HG03280 (cell line): Measurements from ENCODE around the gene LIN37.

Experiments used
- ATAC-seq: cut with Tn5 transposase; IDR thresholded peaks from one replicate; pipeline ENCODE4 v1.9.1; 2021; ENCODE audit warnings: mild to moderate bottlenecking, moderate library complexity; ENCODE audit not compliant: unreplicated experiment

LIN37 gene

DNA sequence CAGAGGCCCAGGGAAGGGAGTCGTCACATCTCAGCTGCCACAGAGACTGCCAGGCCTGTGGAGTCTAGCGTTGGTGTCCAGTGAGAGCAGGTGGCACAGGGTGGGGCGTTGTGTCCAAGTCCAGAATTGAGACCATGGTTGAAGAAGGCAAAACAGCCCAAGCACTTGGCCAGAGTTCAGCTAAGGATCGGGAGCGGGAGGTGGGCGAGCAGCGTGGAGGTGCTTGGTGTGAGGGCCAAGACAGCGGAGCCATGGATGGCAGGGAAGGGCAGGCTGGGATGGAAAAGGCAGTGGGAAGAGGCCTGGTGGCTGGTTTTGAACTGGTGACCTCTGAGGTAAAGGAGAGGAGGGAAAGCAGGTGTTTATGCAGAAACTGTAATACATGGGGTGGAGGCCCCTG lies 14.1 kb upstream of the LIN37 start:
- no peak for ATAC-seq

- ATAC-seq, result no peak
These were observed 13.5 kb upstream of the LIN37 start for GRCh38 chr19:35734889-35735288.

DNA sequence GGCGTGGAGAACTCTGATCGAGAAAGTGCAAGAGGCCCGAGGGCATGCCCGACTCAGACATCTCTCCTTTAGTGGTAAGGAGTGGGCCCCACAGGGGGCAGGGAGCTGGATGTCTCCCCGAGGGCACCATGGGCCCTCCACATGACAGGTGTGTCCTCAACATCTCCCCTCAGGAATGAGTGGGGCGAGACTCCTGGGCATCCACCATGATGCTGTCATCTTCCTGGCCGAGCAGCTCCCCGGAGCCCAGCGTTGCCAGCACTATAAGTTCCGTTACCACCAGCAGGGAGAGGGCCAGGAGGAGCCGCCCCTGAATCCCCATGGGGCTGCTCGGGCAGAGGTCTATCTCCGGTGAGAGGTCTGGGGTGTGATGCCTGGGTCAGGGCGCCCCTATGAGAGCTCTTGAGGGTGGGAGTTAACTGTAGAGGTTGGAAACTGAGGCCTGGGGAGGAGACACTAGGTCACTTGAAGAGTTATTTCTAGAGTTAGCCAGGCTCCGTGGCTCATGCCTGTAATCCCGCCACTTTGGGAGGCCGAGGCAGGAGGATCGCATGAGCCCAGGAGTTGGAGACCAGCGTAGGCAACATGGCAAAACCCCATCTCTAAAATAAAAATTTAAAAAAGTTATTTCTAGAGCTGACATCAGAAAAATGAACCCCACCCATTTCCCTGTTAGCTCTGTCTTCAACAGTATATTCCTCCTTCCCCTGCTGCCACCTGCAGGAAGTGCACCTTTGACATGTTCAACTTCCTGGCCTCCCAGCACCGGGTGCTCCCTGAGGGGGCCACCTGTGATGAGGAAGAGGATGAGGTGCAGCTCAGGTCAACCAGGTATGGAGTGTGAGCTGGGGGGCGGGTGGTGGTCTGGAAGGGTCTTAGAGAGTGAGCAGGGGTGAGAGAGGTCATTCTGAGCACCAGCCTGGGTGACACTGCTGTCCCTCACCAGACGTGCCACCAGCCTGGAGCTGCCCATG lies 11.2 kb upstream of the LIN37 start:
- no peak for ATAC-seq

- no peak for ATAC-seq
These were observed 10.1 kb upstream of the LIN37 start for GRCh38 chr19:35738021-35738886.

DNA sequence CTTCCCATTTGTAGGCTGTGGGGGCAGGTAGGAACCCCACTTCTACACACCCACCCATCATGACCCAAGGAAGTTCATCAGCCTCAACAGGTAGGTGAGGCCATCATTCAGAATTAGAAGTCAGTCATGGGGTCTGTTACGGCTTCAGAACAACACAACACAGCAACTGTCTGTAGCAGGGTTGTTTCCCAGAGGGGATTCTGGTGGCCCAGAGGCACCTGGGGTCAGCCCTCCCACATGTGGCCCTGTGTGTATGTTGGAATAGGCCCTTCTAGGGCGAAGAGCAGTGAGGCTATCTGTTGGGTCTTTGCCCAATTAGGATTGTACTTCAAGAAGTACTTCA lies 9.5 kb upstream of the LIN37 start:
- ATAC-seq, result no peak

GRCh38 chr19:35739275-35740107 lies 8.9 kb upstream of the LIN37 start:
- ATAC-seq, result no peak

GRCh38 chr19:35740108-35740422 lies 8.3 kb upstream of the LIN37 start:
- ATAC-seq, result peak; percentile 10

DNA sequence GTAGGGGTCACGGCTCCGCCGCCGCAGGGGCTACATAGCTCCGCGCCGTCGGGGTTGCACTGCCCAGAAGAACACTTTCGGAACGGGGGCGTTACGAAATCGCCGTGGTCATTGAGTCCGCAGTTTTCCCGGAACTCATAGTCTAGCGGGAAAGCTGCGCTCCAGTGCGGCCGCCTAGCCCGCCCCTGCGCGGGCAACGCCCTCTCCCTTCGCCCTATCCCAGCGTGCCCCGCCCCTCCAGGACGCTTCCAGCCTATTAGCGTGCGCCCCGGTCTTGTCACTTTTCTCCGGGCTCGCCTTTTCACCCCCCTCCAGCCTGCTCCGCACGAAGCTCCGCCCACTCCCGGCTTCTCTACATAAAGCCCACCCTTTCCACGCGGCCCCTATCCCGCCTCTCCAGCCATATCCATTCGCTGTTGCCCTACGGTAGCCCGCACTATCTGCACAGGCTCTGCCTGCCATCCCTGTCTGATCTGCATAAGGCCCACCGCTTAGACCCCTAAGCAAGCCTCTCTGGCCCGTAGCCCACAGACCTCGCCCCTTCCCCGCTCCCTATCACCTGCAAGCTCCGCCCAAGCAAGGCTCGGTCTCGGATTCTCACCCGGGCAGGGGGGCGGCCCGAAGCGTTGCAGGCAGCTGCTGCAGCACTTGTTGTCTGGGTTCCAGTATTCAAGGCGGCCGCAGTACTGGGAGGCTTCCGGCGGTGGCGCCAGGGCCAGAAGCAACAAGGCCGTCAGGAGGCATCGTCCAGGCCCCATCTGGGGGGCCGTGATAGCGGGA lies 7.8 kb upstream of the LIN37 start:
- peak; percentile 58 for ATAC-seq

DNA sequence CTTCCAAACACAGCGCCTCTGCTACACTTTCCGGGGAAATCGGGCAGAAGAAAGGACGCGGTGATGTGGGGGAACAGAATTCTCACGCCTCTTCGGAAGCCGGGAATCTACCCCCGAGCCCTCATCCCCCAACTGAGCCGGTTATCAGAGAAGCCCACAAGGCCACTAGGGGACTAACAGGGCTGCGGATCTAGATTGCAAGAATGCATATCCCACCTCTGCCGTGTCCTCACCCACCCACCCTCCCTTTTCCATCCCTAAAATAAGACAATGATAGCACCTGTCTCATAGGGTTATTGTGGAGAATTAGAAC lies 7.2 kb upstream of the LIN37 start:
- no peak for ATAC-seq

- no peak for ATAC-seq
These were observed 6.2 kb upstream of the LIN37 start, which contains the start of gene IGFLR1 for GRCh38 chr19:35742121-35742724. IGFLR1 (minus strand) TSS chr19:35742452; CDS start chr19:35741180, 1,272 bp downstream.

GRCh38 chr19:35743640-35744429 lies 4.5 kb upstream of the LIN37 start:
- ATAC-seq, result no peak

DNA sequence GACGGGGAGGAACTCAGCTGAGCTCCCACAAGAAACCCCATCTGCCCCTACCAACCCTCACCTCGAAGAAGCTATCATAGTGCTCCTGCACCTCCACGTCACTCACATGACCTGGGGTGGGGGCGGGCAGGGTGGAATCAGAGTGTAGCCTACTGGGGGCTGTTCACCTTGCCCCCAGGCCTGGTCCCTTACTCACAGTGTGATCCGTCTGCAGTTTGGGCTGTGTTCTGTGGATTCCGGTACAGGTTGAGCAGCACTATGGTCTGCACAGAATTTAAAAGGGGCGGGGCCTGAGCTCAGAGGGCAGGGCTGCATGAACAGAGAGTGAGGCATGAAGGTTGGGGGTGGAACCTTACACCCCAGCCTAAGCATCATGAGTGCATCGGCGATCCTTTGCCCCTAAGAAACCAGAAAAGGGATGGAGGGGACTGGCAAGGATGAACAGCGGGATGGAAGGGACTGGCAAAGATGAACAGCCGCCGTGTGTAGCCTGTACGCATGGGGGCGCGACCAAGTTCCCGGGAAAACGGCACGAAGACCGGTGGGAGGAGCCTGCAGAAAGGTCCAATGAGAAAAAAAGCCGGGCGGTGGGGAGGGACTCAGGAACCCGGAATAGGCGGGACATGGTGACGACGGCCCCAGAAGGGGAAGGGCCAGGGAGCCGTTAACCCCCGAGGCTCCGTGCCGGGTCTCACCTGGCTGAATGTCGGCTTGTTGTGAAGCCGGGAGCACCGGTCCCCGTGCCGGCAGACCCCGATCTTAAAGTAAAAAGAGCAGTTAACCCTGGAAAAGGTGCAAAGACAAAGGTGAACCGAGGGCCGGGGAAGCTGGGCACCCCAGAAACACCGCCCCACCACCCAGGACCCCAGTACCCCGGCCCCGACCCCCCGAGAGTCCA lies 3.7 kb upstream of the LIN37 start:
- peak; percentile 34 for ATAC-seq

- ATAC-seq, result peak; percentile 40
These were observed 2.9 kb upstream of the LIN37 start, which contains the start of the genes PSENEN and U2AF1L4 for GRCh38 chr19:35745328-35746086. PSENEN (plus strand) TSS chr19:35745651; CDS start chr19:35745931, 280 bp downstream. U2AF1L4 (minus strand) TSS chr19:35745418; CDS start chr19:35745391, 27 bp downstream.

DNA sequence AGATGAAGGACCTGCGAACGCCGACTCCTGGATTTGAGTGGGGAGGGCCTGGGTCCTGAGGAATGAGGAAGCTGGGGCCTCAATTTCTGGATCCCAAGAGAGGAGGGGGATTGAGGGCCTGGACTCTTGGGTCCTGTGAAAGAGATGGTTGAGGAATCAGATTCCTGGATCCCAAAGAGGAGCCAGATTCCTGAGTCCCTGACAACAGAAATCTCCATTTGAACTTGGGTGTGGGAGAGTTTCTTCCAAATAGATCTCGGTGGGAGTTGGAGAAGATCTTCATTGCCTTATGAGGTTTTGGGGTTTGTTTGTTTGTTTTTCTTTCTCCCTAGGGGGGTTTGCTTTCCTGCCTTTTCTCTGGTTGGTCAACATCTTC lies 2.3 kb upstream of the LIN37 start:
- ATAC-seq, result no peak

- ATAC-seq, result no peak
These were observed 1.8 kb upstream of the LIN37 start for GRCh38 chr19:35746531-35746930.

- no peak for ATAC-seq
These were observed 1.8 kb downstream of the LIN37 start for GRCh38 chr19:35750167-35750566.
